CD4-positive, alpha-beta T cell (primary cell): ENCODE measurements around the gene PLEKHB1. TPM values are rescaled to one million over a fixed set of nuclear protein-coding genes. Genes with fewer than 3 reads are reported as not detected.
A peak's percentile ranks its signal among the peaks of the same experiment; 100 is the strongest.

Experiments used
- ATAC-seq: fragments of 200-7000 bp; cut with Tn5 transposase; one replicate; pipeline ENCODE4 v1.10.0; 2022; ENCODE audit warnings: mild to moderate bottlenecking; ENCODE audit not compliant: poor library complexity
- CTCF ChIA-PET: fragments of 350-600 bp; sonication (Branson Sonifier 250); formaldehyde crosslinking; loops from one replicate; lab custom pipeline; 2021; ENCODE audit warnings: antibody characterized with exemption, inconsistent platforms; lab: Charles Lee
- POLR2A ChIA-PET: fragments of 350-600 bp; sonication (Branson Sonifier 250); formaldehyde crosslinking; loops from one replicate; lab custom pipeline; 2021; ENCODE audit warnings: antibody characterized with exemption, inconsistent platforms; lab: Charles Lee
- DNase-seq, 14 experiments: peaks; one replicate each; pipeline ENCODE4 v3.0.0-alpha.2; 2013 to 2020; ENCODE audit warnings: mixed read lengths in 2 of 14
- H3K27ac ChIP-seq, 2 donors: one replicate each; pipeline versions ENCODE4 v1.5.1 to v1.7.0; 2013; ENCODE audit warnings: low read length in 2 of 2, low read depth in 1 of 2, mild to moderate bottlenecking in 1 of 2
- H3K27me3 ChIP-seq, 2 experiments: 1 replicate in 1 of 2; 2 replicates in 1 of 2; pipeline versions ENCODE4 v1.6.1 to v1.7.0; 2013; ENCODE audit warnings: low read length in 2 of 2, control low read depth in 1 of 2, mild to moderate bottlenecking in 1 of 2, moderate library complexity in 1 of 2; ENCODE audit not compliant: insufficient read depth in 2 of 2, control insufficient read depth in 1 of 2
- H3K36me3 ChIP-seq: one replicate; pipeline ENCODE4 v1.6.1; 2013; ENCODE audit warnings: low read length, control low read depth; ENCODE audit not compliant: insufficient read depth
- H3K4me1 ChIP-seq: one replicate; pipeline ENCODE4 v1.6.1; 2013; ENCODE audit warnings: low read length, control low read depth; ENCODE audit not compliant: insufficient read depth
- H3K4me3 ChIP-seq: one replicate; pipeline ENCODE4 v1.5.1; 2013; ENCODE audit warnings: mild to moderate bottlenecking, low read length, moderate library complexity
- H3K9me3 ChIP-seq, 2 experiments: 1 replicate in 1 of 2; 2 replicates in 1 of 2; pipeline versions ENCODE4 v1.6.1 to v1.7.0; 2013; ENCODE audit warnings: low read length in 2 of 2, mild to moderate bottlenecking in 2 of 2, control low read depth in 1 of 2, moderate library complexity in 1 of 2; ENCODE audit not compliant: control insufficient read depth in 1 of 2, insufficient read depth in 1 of 2
- H3K27ac Mint-ChIP-seq: one replicate; pipeline ENCODE4 v1.8.0; 2020; ENCODE audit warnings: mixed read lengths
- H3K27me3 Mint-ChIP-seq: one replicate; pipeline ENCODE4 v1.8.0; 2021; ENCODE audit warnings: mixed read lengths
- H3K36me3 Mint-ChIP-seq: one replicate; pipeline ENCODE4 v1.8.0; 2021; ENCODE audit warnings: low read depth, mixed read lengths
- H3K4me1 Mint-ChIP-seq: one replicate; pipeline ENCODE4 v1.8.0; 2021; ENCODE audit warnings: low read depth, mixed read lengths
- H3K4me3 Mint-ChIP-seq: one replicate; pipeline ENCODE4 v1.8.0; 2020; ENCODE audit warnings: mild to moderate bottlenecking, mixed read lengths
- H3K9me3 Mint-ChIP-seq: one replicate; pipeline ENCODE4 v1.8.0; 2020; ENCODE audit warnings: mixed read lengths
- CTCF ChIP-seq: fragments of 200-600 bp; IDR thresholded peaks from one replicate; pipeline ENCODE4 v1.8.0; 2022; ENCODE audit warnings: antibody characterized with exemption, mild to moderate bottlenecking
- intact Hi-C, 2 experiments: fragments of 100-400 bp; cut with DNase I in 1 of 2; cut with micrococcal nuclease in 1 of 2; formaldehyde crosslinking; loops; one replicate each; pipeline versions ENCODE4 v1.15.1 to v1.9.0; 2023 to 2025; cut with DNase I, micrococcal nuclease
- total RNA-seq, 174 experiments: library from RNA in 2 of 174; stranded (reverse) in 2 of 174; gene quantifications; one replicate each; pipeline ENCODE4 v1.2.3 and lab custom pipeline; 2021 to 2026

PLEKHB1 gene
- total RNA-seq, 2 experiments from 2014 or later, result 30.8 to 34.6 TPM

- Mint-ChIP-seq H3K9me3 (no peaks in the 10 kb centered on the region), H3K27ac (peak overlapping the region; percentile 91), H3K4me3 (peak overlapping the region; percentile 90), H3K36me3 (peaks cover 35% of the 10 kb centered on the region), H3K4me1 (peaks cover 28% of the 10 kb centered on the region), H3K27me3 (no peaks in the 10 kb centered on the region)
- no peak for ATAC-seq
- Histone ChIP-seq H3K36me3 (peaks cover 12% of the 10 kb centered on the region), H3K4me1 (peaks cover 25% of the 10 kb centered on the region), H3K27ac (peak overlapping the region in 1 of 2 donors; percentile 34), H3K9me3 (no peaks in the 10 kb centered on the region), H3K27me3 (no peaks in the 10 kb centered on the region), H3K4me3 (peak overlapping the region; percentile 55)
- POLR2A ChIA-PET, result interaction anchor here (0.6 to 2.3 kb wide), 9 partner anchors 11 to 113 kb away, joined by 3 to 18 read pairs (median 3); partner anchors contain the start of gene FAM168A
- TF ChIP-seq CTCF, result no peak
- intact Hi-C loops, result loop anchor here in 1 of 2 experiments (5.0 to 10.0 kb wide), 3 partner anchors 229 to 1423 kb away; partner anchors contain the start of genes COA4, INPPL1, PAAF1 and POLD3
- DNase-seq, result no peak
- CTCF ChIA-PET, result interaction anchor here (1.1 to 3.0 kb wide), 3 partner anchors 12 to 49 kb away, joined by 4 to 15 read pairs (median 12); no protein-coding TSS in a partner anchor
Observed at GRCh38 chr11:73648121-73648520, 1.7 kb downstream of the PLEKHB1 start.

DNA sequence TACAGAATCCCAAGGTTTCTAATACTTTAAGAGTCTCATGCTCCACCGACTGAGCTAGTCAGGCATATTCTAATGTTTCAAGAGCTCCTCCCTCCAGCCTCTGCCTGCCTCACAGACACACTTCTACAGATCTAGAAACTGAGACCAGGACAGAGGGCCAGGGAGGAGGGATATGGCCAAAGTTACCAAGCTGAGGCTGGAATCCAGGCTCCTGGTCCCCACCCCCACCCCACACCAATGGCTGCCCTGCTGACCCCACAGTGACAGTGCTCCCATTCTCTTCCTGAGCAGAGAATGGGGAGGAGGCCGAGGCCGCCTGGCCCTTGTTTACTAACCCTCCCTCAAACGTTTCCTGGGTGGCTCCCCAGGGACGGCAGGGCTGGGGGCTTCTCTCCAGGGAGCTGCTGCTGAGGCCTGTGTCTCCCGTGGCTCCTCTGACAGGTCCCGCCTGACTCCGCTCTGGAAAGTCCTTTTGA is 2.2 kb downstream of the PLEKHB1 start:
- Histone ChIP-seq H3K27ac (no peak overlapping the region), H3K4me3 (no peak overlapping the region), H3K36me3 (peaks cover 12% of the 10 kb centered on the region), H3K4me1 (peaks cover 25% of the 10 kb centered on the region), H3K9me3 (no peaks in the 10 kb centered on the region), H3K27me3 (no peaks in the 10 kb centered on the region)
- CTCF ChIA-PET, result interaction anchor here (2.7 to 3.0 kb wide), 2 partner anchors 12 to 23 kb away, joined by 12 to 15 read pairs; no protein-coding TSS in a partner anchor
- Mint-ChIP-seq H3K27ac (peak overlapping the region; percentile 91), H3K9me3 (no peaks in the 10 kb centered on the region), H3K4me1 (peaks cover 28% of the 10 kb centered on the region), H3K27me3 (no peaks in the 10 kb centered on the region), H3K36me3 (peaks cover 40% of the 10 kb centered on the region), H3K4me3 (peak overlapping the region; percentile 90)
- intact Hi-C loops, result loop anchor here in 1 of 2 experiments (5.0 to 10.0 kb wide), 3 partner anchors 229 to 1424 kb away; partner anchors contain the start of genes COA4, INPPL1, PAAF1 and POLD3
- ATAC-seq, result no peak
- POLR2A ChIA-PET, result interaction anchor here (0.6 to 2.3 kb wide), 7 partner anchors 11 to 50 kb away, joined by 3 to 18 read pairs (median 5); partner anchors contain the start of gene FAM168A
- no peak for DNase-seq
- no peak for TF ChIP-seq CTCF

DNA sequence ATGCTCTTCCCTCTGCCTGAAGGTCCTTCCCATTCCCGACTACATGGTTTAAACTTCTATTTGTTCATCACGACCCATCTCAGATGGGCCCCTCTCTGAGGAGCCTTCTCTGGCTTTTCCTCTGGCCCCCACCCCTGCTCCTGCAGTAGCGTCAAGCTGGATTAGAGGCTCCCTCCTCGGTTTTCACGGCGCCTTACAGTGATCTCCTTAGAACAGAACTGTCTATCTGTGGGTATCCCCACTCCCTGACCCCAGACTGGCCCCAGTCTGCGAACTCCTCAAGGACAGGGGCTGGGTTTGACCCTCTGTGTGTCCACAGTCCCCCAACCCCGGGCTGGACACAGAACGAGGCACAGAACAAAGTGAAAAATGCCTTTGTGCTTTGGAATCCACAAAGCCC is 2.8 kb downstream of the PLEKHB1 start:
- H3K27me3 ChIP-seq, result no peaks in the 10 kb centered on the region
- H3K4me1 ChIP-seq, result peaks cover 25% of the 10 kb centered on the region
- Mint-ChIP-seq H3K9me3 (no peaks in the 10 kb centered on the region), H3K4me3 (peak overlapping the region; percentile 45), H3K36me3 (peaks cover 46% of the 10 kb centered on the region), H3K27me3 (no peaks in the 10 kb centered on the region), H3K27ac (peak overlapping the region; percentile 36), H3K4me1 (peaks cover 28% of the 10 kb centered on the region)
- no peak overlapping the region for H3K27ac ChIP-seq
- no peak for DNase-seq
- CTCF ChIA-PET, result interaction anchor here (2.7 to 3.0 kb wide), 2 partner anchors 11 to 23 kb away, joined by 12 to 15 read pairs; no protein-coding TSS in a partner anchor
- intact Hi-C loops, result loop anchor here in 1 of 2 experiments (5.0 to 10.0 kb wide), 3 partner anchors 228 to 1424 kb away; partner anchors contain the start of genes COA4, INPPL1, PAAF1 and POLD3
- H3K36me3 ChIP-seq, result peaks cover 12% of the 10 kb centered on the region
- ATAC-seq, result no peak
- H3K4me3 ChIP-seq, result no peak overlapping the region
- POLR2A ChIA-PET, result interaction anchor here (0.8 kb wide), 1 partner anchor 23 kb away, joined by 3 read pairs; no protein-coding TSS in a partner anchor
- H3K9me3 ChIP-seq, result no peaks in the 10 kb centered on the region
- TF ChIP-seq CTCF, result no peak
